RWPE2 (cell line): ENCODE measurements around the gene ANGPTL7.

Experiments
- ATAC-seq: fragments of 200-7000 bp; cut with Tn5 transposase; 3 replicates; pipeline ENCODE4 v1.9.1; 2021; ENCODE audit warnings: low read depth
- DNase-seq: peaks from one replicate; pipeline ENCODE4 v3.0.0-alpha.2; 2020; ENCODE audit warnings: low spot score
- H3K27ac ChIP-seq: fragments of 450-650 bp; 2 replicates; pipeline ENCODE4 v1.5.1; 2017; ENCODE audit warnings: mild to moderate bottlenecking; ENCODE audit not compliant: poor library complexity, severe bottlenecking
- H3K27me3 ChIP-seq: fragments of 250-450 bp; sonication (Bioruptor Pico); 2 replicates; pipeline ENCODE4 v1.5.1; 2021; ENCODE audit warnings: mild to moderate bottlenecking, moderate library complexity; ENCODE audit not compliant: insufficient read depth, poor library complexity, severe bottlenecking
- H3K36me3 ChIP-seq: fragments of 250-450 bp; sonication (Bioruptor Pico); 2 replicates; pipeline ENCODE4 v1.5.1; 2020; ENCODE audit warnings: low read depth, mild to moderate bottlenecking, moderate library complexity
- H3K4me1 ChIP-seq: fragments of 250-450 bp; sonication (Bioruptor Pico); 2 replicates; pipeline ENCODE4 v1.5.1; 2021; ENCODE audit warnings: mild to moderate bottlenecking, moderate library complexity; ENCODE audit not compliant: insufficient read depth, poor library complexity, severe bottlenecking
- H3K4me3 ChIP-seq: fragments of 250-450 bp; sonication (Bioruptor Pico); 2 replicates; pipeline ENCODE4 v1.5.1; 2021; ENCODE audit warnings: mild to moderate bottlenecking, moderate library complexity; ENCODE audit not compliant: severe bottlenecking
- H3K9me3 ChIP-seq: fragments of 250-450 bp; sonication (Bioruptor Pico); 2 replicates; pipeline ENCODE4 v1.5.1; 2021; ENCODE audit warnings: mild to moderate bottlenecking, moderate library complexity; ENCODE audit not compliant: severe bottlenecking
- TF ChIP-seq, protein P1 (sequence below): fragments of 450-650 bp; IDR thresholded peaks from one replicate; pipeline ENCODE4 v1.5.1; 2017; ENCODE audit warnings: mild to moderate bottlenecking, moderate library complexity; ENCODE audit not compliant: poor library complexity, severe bottlenecking

Gene ANGPTL7

DNA sequence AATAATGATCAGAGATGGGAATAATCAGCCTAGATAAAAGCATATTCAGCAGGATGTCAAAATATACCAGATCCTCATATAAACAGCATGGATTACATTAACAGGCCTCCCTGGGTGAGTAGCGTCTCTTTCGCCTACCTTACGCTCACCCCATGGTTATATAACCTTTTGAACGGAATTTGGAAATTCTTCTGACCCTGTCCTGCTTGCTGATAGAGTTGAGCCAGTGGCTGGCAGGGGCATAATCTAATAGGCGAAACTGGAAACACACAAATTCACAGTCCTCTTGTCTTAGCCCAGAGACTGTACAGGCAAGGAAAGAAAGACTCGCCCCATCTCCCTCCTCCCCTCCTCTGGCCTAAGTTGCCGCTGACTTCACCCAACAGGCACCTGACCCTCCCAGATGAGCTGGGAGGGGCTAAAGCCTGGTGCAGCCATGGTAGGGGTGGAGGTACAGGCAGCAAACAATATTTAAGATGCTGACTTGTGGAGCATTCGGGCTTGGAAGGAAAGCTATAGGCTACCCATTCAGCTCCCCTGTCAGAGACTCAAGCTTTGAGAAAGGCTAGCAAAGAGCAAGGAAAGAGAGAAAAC is at the start of gene ANGPTL7:
ANGPTL7 (plus strand) TSS at position 498 of the 594 bp plus-strand sequence. CDS start 225 bp downstream, outside the sequence.
- H3K4me1 ChIP-seq: no peaks in the 10 kb centered on the region
- DNase-seq (no peak), ATAC-seq (no peak)
- H3K9me3 ChIP-seq: no peaks in the 10 kb centered on the region
- TF ChIP-seq, protein P1, sequence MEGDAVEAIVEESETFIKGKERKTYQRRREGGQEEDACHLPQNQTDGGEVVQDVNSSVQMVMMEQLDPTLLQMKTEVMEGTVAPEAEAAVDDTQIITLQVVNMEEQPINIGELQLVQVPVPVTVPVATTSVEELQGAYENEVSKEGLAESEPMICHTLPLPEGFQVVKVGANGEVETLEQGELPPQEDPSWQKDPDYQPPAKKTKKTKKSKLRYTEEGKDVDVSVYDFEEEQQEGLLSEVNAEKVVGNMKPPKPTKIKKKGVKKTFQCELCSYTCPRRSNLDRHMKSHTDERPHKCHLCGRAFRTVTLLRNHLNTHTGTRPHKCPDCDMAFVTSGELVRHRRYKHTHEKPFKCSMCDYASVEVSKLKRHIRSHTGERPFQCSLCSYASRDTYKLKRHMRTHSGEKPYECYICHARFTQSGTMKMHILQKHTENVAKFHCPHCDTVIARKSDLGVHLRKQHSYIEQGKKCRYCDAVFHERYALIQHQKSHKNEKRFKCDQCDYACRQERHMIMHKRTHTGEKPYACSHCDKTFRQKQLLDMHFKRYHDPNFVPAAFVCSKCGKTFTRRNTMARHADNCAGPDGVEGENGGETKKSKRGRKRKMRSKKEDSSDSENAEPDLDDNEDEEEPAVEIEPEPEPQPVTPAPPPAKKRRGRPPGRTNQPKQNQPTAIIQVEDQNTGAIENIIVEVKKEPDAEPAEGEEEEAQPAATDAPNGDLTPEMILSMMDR: no peak
- H3K36me3 ChIP-seq: peaks cover 39% of the 10 kb centered on the region
- no peak within 1 kb of the TSS for H3K27ac ChIP-seq
- no peaks in the 10 kb centered on the region for H3K27me3 ChIP-seq
- H3K4me3 ChIP-seq: no peak within 1 kb of the TSS

GRCh38 chr1:11142618-11143391 is 46.4 kb upstream of the ANGPTL7 start:
- H3K4me3 ChIP-seq: no peak overlapping the region
- peaks cover 22% of the 10 kb centered on the region for H3K4me1 ChIP-seq
- peaks cover 48% of the 10 kb centered on the region for H3K36me3 ChIP-seq
- no peaks in the 10 kb centered on the region for H3K27me3 ChIP-seq
- DNase-seq (no peak), ATAC-seq (no peak)
- no peaks in the 10 kb centered on the region for H3K9me3 ChIP-seq
- TF ChIP-seq, protein P1: no peak
- no peak overlapping the region for H3K27ac ChIP-seq

- ATAC-seq (no peak), DNase-seq (no peak)
- Histone ChIP-seq H3K27ac (no peak overlapping the region), H3K4me3 (no peak overlapping the region), H3K36me3 (peaks cover 48% of the 10 kb centered on the region), H3K4me1 (peaks cover 28% of the 10 kb centered on the region), H3K9me3 (no peaks in the 10 kb centered on the region), H3K27me3 (no peaks in the 10 kb centered on the region)
- TF ChIP-seq, protein P1: no peak
Observed at GRCh38 chr1:11143401-11143800, 45.8 kb upstream of the ANGPTL7 start.

- no peak for ATAC-seq
- H3K36me3 ChIP-seq: peaks cover 46% of the 10 kb centered on the region
Observed at GRCh38 chr1:11143907-11144306, 45.2 kb upstream of the ANGPTL7 start.

More at GRCh38 chr1:11143907-11144306, 45.2 kb upstream of the ANGPTL7 start:
- Histone ChIP-seq H3K4me1 (peaks cover 26% of the 10 kb centered on the region), H3K27ac (peak overlapping the region; percentile 20), H3K4me3 (no peak overlapping the region), H3K9me3 (no peaks in the 10 kb centered on the region), H3K27me3 (no peaks in the 10 kb centered on the region)
- DNase-seq: no peak
- TF ChIP-seq, protein P1: no peak
